HG03108 (cell line): ENCODE results near the gene TIGD6.
A peak's percentile ranks its signal among the peaks of the same experiment; 100 is the strongest.

Source experiments
- ATAC-seq: cut with Tn5 transposase; IDR thresholded peaks from one replicate; pipeline ENCODE4 v1.9.1; 2021; ENCODE audit warnings: moderate library complexity; ENCODE audit not compliant: unreplicated experiment

TIGD6 gene

DNA sequence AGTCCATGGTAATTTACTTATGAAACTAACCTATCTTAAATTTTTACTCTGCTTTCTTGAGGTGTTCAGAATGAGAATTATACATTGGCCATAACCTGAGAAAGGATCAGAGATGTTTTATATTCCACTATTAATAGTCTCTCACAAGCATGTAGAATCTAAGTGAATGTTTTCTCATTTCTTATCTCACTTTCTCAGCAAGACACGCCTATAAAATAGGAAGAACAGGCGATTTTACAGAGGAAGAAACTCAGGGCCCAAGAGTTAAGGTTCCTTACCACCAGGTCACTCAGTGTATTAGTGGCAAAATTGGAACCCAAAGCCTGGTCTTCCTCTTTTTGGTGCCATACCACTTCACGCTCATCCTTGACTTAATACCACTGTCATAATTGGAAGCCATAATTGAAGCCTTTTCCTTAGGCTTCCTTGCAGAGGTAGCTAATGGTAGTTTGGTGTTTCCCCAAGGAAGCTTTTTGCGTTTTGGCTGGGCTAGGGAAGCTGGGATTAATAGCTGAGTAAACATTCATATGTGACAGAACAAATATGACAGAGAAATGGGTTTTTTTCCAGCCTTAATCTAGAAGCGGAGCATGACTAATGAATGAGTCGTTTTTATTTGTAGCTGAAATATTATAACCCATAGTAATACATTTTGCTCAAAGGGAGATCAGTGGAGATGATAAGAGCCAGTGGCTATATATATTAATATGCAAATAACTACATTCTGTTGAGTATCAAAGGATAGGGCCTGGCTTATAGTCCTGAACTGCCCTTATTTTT lies 17.0 kb upstream of the TIGD6 start:
- no peak for ATAC-seq

DNA sequence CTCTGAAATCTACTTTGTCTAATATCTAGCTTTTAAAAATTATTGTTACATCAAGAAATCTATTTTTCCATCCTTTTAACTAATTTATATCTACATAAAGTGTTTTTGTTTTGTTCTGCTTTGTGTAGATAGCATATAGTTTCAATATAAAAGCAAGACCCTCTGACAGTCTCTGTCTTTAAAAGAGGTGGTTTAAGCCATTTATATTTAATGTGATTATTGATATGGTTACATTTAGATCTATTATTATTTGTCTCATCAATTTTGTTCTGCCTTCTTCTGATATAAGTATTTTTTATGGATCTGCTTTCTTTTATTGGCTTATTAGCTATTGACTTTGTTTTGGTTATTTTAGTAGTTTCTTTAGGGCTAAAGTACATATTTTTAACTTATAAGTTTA lies 16.1 kb upstream of the TIGD6 start:
- ATAC-seq: no peak

DNA sequence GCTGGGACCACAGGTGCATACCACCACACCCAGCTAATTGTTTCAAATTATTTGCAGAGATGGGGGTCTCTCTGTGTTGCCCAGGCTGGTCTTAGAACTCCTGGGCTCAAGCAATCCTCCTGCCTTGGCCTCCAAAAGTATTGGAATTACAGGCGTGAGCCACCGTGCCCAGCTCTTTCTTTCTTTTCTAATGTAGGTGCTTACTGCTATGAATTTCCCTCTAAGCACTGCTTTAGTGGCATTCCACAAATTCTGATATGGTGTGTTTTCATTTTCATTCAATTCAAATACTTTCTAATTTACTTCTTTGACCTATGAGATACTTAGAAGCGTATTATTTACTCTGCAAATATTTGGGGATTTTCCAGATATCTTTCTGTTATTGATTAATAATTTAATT lies 15.0 kb upstream of the TIGD6 start:
- no peak for ATAC-seq

DNA sequence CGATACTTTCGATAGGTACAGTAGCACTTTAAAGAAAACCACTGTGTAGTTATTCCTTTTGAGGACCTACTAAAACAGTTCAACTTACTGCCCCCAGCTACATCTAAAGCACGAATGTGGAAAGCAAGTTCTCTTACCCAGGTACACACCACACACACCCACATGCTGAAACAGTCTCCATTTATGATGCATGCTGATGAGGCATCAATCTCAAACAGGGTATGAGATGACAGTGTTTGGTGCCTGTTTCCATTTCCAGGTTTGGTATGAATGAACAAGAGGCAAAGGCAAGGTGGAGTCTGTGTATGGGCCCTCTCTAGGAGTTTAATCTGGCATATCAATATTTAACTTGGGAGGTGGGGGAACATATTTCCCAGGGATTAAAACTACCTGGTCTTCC lies 14.0 kb upstream of the TIGD6 start:
- no peak for ATAC-seq

DNA sequence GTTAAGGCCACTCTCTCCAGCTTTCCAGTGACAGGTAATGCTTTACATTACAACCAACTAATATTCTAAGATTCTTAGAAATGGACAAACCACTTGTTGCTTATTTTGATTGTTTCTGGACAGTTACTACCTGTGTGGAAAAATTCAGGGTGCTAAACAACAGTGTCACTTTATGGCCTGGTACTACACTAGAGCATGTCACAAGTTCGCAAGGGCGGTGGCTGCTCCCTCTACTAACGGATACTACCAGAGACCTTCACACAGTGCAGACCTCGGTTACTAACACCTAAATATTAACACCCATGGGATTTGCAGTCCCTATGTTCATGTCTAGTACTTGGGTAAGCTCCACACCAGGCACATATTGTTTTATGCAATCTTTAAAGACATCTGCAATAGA lies 13.5 kb upstream of the TIGD6 start:
- ATAC-seq: no peak

DNA sequence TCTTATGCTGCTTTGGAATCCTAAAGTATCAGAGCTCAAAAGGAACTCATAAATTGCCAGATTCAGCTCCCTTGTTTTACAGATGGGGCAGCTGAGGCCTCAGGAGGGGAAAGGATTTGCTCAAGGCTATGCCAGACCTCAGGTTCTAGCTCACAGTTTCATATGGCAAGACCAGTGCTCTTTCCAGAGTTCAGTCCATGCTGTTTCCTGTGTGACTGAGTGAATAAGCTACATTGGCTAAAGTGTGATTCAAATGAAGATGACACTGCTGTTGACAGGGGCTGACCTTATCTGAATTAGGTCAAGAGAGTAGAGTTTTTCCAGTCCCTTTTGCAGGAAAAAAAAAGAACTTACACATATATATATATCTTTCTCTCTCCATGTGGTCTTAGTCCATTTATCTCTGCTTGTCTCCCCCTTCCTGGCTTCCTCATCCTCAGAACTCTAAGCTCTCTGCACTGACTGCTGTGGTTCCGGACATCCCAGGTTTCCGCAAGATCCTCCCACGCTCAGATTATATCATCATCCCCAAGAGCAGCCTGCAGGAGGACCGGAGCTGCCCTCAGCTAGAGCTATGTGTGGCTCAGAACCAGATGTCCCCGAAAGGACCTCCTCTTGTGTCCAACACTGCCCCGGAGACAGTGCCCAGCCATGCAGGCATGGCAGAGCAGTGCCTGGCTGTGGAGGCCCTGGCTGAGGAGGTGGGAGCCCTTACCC lies 9.4 kb upstream of the TIGD6 start:
- ATAC-seq: no peak

DNA sequence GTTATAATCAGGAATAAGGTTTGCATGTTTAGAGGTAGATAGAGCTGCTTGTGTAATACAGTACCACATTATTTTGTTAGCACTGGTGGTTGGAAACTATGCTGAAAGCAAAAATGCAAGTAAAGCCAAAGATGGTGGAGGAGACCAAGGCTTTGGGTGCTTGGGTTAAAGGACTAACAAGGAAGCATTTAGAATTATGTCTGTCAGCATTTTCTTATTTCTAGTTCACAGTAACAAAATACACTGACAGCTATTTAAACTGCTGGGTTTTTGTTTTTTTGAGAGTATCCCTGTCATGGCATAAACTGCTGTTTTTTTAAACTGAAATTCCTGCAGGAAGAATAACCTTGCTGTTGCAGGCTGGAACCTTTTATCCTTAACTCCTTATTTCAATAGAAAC lies 6.6 kb upstream of the TIGD6 start:
- ATAC-seq: no peak

DNA sequence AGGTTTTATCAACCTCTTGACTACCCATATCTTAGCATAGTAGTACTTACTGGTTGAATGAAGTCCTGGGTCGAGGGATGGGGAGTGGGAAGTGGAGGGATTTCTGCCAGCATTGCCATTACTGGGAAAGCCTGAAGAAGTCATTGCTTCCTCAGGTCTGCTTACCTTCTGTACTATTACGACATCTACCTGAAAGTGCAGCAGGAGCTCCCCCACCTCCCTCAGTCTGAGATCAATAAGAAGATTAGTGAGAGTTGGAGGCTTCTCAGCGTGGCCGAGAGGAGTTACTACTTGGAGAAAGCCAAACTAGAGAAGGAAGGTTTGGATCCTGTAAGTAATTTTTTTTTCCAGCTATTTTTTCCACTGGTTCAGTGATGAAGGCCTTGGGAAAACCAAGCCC lies 5.9 kb upstream of the TIGD6 start:
- no peak for ATAC-seq

DNA sequence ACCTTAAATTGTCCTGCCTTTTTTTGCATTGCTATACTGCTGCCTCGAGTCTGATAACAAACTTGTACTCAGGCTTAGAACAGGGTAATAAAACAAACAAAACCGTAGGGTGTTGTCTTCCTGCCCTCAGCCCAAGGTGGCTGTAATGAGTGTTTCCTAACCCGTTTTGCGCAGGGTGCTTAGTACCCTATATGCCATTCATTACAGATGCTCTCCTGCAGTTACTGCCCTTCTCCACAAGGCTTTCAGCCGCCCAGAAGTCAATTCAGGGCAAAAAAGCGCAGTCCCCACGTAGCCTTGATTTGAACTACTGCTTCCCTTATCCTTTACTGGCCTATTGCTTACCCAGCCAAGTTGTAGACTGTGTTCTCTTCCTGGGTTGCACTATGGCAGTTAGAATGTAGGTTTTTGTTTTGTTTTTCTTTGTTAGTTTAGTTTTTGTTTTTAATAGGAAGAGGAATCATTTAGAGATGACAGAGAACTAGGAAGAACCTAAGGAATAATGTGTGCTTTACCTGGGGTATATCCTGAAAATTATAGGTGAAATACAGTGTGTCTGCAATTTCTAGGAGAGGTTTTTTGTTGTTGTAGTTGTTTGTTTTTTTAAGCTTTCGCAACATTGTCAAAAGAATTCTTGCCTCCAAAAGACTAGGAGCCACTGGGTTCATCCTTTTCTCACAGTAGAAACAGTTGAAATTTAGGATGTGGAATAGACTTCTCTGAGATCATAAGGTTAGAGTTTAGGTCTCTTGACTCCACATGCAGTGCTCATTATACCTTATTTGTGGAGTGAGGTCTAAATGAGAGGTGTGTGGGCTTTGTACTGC lies 1.4 kb upstream of the TIGD6 start:
- peak; percentile 57 for ATAC-seq

DNA sequence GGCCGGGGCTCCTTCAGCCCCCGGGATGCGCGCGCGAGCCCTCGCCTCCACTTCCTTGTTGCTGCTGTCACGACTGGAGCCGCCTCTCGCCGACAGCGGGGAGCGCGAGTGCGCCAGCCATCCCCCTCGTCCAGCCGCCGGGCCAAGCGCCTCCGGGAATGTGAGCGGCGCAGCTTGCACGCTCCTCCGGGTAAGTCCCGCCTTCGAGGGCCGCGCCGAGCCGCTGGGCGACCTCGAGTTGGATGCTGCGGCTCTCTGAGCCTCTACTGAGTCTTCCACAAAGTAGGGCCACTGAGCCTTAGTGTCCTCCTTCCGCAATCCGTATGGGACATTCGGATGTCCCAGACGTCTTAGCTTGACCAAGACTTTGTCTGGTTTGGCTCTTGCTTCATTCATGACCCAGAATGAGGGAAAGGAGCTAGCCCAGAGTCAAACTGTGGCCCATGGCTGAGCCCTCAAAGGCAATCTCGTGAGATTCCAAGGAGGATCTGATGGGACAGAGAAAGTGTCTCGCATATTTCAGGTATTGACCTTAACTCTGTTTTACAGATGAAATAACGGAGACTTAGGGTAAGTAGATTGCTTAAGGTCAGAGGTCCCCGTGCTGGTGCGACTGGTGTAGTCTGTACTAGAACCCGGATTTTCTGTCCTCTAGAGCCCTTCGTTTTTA lies 671 bp upstream of the TIGD6 start:
- peak; percentile 1 for ATAC-seq

DNA sequence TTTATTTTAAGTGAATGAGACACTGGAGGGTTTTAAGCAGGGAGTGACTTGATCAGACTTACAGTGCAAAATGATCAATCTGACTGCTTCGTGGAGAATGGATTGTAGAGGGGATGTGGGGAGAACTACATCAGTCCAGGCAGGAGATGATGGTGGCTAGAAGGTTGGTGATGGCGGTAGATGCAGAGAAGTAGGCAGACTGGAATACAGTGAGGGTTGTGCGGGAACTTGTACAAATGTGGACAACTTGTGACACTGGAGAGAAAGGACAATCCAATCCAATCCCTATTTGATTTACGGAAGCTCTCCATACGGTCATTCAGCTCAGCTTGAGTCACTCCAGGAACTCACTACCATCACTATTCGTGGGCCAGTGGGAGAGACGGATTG lies 593 bp downstream of the TIGD6 start:
- no peak for ATAC-seq

DNA sequence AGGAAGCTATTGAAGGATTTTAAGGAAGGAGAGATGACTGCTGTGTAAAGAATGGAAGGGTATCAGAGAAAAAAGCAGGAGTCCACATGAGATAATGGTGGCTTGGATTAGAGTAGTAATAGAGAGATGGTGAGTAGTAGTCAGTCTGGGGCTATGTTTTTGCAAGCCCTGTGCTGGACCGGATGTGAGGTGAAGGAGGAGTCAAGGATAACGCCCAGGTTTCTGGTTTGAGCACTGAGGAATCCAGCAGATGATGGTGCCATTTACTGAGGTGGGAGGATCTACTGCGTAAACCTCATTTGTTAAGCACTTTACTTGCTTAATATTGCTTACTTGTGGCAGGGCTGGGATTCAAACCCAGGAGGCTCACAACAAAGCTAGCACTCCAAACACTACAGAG lies 1.1 kb downstream of the TIGD6 start:
- ATAC-seq: no peak

DNA sequence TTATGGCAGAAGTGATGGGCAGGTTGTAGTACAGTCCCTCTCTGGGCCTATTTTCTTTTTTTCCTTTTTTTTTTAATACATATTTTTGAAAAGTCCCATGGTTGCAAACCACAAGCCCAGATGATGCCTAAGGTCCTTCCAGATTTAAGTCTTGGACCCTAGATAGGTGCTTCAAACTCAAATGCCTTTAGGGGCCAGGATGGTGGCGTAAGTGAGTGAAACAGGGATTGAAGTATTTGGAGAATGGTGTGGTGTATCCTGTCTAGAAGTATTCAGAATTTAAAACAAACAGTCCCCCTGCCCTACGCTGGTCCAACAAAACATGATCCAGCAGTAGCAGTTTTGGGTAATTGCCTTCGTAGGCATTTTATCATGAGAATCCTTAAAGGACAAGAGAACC lies 2.2 kb downstream of the TIGD6 start:
- no peak for ATAC-seq

DNA sequence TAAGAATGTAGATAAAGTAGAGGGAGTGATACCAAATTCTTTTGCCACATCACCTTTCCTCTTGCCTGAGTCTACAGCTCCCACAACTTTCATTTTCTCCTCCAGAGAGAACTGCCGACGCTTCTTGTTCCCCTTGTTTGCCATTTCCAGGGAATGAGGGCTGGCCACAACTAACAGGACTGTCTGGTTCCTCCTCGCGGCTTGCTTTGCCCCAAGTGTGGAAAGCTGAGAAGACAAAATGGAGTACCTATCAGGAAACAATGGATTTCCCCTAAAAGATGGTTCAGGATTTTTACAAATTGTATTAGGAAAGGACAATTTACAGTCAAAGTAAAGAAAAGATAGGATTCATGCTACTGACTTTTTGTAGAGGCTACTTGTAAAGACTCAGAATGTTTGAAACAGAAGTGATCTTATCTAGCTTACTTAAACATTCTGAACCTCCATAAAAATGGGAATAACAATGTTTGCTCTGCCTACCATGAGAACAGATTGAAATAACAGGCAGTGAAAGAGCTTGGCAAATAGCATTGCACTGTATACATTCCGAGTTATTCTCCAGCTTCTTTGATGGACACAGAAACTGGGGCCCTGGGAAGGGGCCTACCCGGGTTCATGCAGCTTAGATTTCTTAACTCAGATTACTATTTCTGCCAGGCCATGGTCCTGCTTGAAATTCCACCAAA lies 4.1 kb downstream of the TIGD6 start:
- no peak for ATAC-seq

DNA sequence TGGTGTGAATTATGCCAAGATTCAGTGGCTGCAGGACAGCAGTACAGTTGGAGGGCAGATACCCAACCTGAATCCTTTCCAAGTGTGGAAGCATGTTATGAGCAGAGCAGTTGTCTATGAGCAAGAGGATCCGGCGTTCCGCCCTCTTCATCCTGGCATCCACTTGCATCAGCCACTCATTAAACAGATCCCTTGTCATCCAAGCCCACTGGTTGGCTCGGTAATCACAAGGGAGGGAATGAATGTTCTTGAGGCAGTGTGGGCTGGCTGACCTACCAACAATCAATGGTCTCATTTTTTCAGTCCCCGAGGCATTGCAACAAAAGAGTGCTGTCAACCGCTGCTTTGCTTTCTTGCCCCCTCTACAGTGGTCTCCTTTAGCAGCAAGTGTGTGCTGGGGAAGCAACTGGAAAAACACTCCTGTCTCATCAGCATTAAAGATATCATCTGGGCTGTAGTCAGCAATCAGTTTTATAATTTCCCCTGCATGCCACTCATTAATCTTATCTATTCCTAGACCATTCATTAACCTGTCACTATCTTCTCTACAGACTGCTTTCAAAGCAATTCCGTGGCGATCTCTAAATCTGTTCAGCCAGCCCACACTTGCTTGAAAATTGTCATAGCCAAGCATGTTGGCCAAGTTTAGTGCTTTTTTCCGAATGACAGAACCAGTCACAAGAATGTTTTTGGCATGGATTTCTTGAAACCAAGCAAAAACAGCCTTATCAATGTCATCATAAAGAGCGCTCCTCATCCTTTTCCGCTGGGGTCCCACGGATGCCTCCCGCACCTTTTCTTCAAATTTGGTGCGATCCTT lies 4.9 kb downstream of the TIGD6 start:
- ATAC-seq: no peak

DNA sequence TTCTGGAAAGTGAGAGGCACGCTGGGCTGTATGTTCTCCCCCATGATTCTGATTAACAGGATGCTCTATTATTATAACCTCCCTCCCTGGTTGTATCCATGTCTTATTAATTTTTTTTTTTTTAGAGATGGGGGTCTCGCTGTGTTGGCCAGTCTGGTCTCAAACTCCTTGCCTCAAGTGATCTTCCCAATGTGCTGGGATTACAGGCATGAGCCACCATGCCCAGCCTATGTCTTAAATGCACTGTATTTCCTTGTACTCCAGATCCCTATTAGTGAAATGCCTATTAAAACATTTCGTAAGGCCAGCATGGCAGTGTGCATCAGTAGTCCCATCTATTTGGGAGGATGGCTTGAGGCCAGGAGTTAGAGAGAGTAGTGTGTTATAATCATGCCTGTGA lies 7.0 kb downstream of the TIGD6 start:
- no peak for ATAC-seq

DNA sequence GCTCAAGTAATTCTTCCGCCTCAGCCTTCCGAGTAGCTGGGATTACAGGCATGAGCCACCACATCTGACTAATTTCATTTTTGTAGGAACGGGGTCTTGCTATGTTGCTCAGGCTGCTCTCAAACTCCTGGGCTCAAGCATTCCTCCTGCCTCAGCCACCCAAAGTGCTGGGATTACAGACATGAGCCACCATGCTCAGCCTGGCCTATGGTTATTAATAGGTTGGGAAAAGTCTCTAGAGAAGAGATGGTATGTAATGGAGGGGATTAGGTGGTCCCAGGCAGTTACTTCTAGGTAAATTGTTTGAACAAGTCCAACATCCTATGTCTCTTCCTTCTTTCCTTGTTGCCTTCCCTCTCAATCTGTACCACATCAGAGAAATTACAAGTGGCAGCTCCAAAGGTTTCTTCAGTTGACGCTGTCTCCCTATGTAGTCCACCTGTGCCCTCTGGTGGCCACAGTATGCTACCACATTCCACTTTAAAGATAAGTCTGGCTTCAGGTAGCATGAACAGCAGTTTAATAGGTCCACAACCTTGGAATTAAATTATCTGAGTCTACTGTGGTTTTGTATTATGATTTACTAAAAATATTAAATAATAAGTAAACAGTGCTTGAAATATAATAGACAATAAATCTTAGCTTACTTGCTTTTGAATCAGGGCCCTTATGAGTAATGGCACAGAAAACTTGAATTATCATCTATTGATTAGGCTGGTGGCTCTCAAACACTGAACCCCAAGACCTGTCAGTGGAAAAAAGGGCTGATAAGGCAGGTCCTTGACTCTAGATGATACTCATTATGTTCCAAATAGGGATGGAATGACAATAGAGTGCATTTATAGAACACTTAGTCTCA lies 9.7 kb downstream of the TIGD6 start:
- ATAC-seq: peak; percentile 78

DNA sequence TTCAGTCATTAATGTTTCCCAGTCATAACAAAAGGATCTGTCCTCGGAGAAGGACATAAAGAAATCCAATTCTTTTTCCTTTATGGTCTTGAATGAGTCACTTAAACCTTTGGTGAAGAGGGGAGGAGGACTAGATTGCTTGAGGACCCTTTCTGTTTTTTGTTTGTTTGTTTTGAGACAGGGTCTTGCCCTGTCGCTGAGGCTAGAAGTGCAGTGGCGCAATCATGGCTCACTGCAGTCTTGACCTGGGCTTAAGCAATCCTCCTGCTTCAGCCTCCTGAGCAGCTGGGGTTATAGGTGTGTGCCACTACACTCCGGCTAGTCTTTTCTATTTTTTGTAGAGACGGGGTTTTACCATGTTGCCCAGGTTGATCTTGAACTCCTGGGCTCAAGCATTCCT lies 12.3 kb downstream of the TIGD6 start:
- ATAC-seq: no peak

DNA sequence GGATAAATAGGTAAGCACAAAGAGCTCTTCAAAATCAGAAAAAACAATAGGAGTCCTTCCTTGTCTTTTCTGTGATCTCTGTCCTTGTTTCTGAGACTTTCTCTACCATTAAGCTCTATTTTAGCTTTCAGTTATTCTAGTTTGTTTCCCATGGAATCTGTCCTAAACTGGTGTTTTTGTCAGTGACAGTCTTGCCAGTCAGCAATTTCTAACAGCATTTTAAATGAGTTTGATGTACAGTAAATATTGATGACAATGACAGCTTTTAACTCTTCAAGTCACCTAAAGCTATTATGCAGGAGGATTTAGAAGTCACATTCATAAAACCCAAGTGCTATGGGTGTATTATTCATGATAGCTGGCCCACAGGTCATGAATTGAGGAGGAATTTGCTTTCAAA lies 17.9 kb downstream of the TIGD6 start:
- no peak for ATAC-seq
